ENCODE results near the gene ART3. TPM values are rescaled to one million over a fixed set of nuclear protein-coding genes. Genes with fewer than 3 reads are reported as not detected.

The ART3 gene
- total and polyA plus RNA-seq, 2 of the 8 experiments (the other 6 are each of a cell fraction or from before 2014, with no cell fraction given), result 0.21 to 0.63 TPM

- Histone ChIP-seq H3K4me2 (ENCODE audit: insufficient read depth in 1 of 2, low read depth in 2 of 2, low read length in 2 of 2) (no peak overlapping the region), H3K4ac (replicated peaks; ENCODE audit: insufficient read length, low read depth, low read length) (no peak overlapping the region), H2BK5ac (ENCODE audit: low read depth, low read length) (no peak overlapping the region), H3K27me3 (replicated peaks in 1 of 4; ENCODE audit: control insufficient read depth in 3 of 4, extremely low read depth in 1 of 4, insufficient read depth in 3 of 4, low read length in 3 of 4) (peaks cover 0 to 2% (median 0%) of the 10 kb centered on the region in 4 experiments; a peak in 1 of 7 replicates), H2BK12ac (ENCODE audit: low read depth, low read length) (no peak overlapping the region), H2AFZ (ENCODE audit: low read length) (no peak overlapping the region), H4K8ac (ENCODE audit: extremely low read depth, insufficient read depth, low read length) (no peak overlapping the region), H3K36me3 (ENCODE audit: control insufficient read depth in 2 of 4, insufficient read depth in 4 of 4, low read length in 3 of 4) (no peaks in the 10 kb centered on the region), H3K79me1 (ENCODE audit: low read depth, low read length) (no peaks in the 10 kb centered on the region), H2AK5ac (ENCODE audit: low read depth, low read length) (no peak overlapping the region), H2BK120ac (replicated peaks; ENCODE audit: low read depth, low read length) (no peak overlapping the region), H3K4me1 (replicated peaks in 1 of 4; ENCODE audit: control insufficient read depth in 3 of 4, insufficient read depth in 4 of 4, low read length in 3 of 4) (peaks cover 0 to 1% (median under 1%) of the 10 kb centered on the region in 4 experiments; a peak in 1 of 7 replicates), H2BK15ac (ENCODE audit: low read length) (no peak overlapping the region), H3K56ac (replicated peaks; ENCODE audit: insufficient read length, low read depth, low read length) (no peak overlapping the region), H3K79me2 (ENCODE audit: control insufficient read depth in 1 of 2, insufficient read depth in 2 of 2, low read length in 2 of 2) (no peaks in the 10 kb centered on the region), H3K23ac (ENCODE audit: insufficient read length) (no peak overlapping the region), H3K4me3 (ENCODE audit: extremely low read depth in 1 of 4, insufficient read depth in 2 of 4, low read depth in 3 of 4, low read length in 4 of 4) (no peak overlapping the region), H4K20me1 (replicated peaks in 1 of 2; ENCODE audit: control insufficient read depth in 1 of 2, insufficient read depth in 2 of 2, low read length in 2 of 2) (no peaks in the 10 kb centered on the region), H3K18ac (ENCODE audit: extremely low read depth, low read length) (no peak overlapping the region), H4K5ac (ENCODE audit: insufficient read length, low read depth, low read length) (no peak overlapping the region), H3K9ac (replicated peaks in 1 of 4; ENCODE audit: extremely low read depth in 1 of 4, low read depth in 3 of 4, low read length in 3 of 4) (no peak overlapping the region), H3K23me2 (ENCODE audit: low read depth, low read length) (no peaks in the 10 kb centered on the region), H3K27ac (ENCODE audit: low read depth, low read length) (no peak overlapping the region), H3K9me3 (ENCODE audit: insufficient read depth in 2 of 2, low read depth in 1 of 2, low read length in 1 of 2) (no peaks in the 10 kb centered on the region), H2BK20ac (ENCODE audit: low read length) (no peak overlapping the region), H3K14ac (ENCODE audit: insufficient read length) (no peak overlapping the region), H4K91ac (replicated peaks; ENCODE audit: insufficient read length, low read length) (no peak overlapping the region)
- ChIA-PET CTCF (ENCODE audit: partially characterized antibody) (interaction anchor here (0.9 to 2.5 kb wide), 3 partner anchors 65 to 166 kb away, joined by 3 to 29 read pairs (median 9); no protein-coding TSS in a partner anchor), POLR2A (ENCODE audit: partially characterized antibody) (no interaction called here)
- 78% methylated on average over 1 of the region's 1 CpG; no CpG with 5 or more reads in 1 of the 2 experiments for WGBS, 2 experiments (ENCODE audit: extremely low coverage in 1 of 2, insufficient coverage in 1 of 2, insufficient read length in 1 of 2, insufficient replicate concordance in 2 of 2, low coverage in 1 of 2, low lambda C conversion rate in 2 of 2, missing lambda C conversion rate in 1 of 2)
- no peak for DNase-seq (ENCODE audit: low read depth in 1 of 2, low spot score in 2 of 2)
- FAIRE-seq, result no peak
- TF ChIP-seq TAF1 (IDR thresholded peaks at IDR 0.05; ENCODE audit: low read depth, low read length) (no peak), CBX5 (IDR thresholded peaks at IDR 0.05; ENCODE audit: low read depth, low read length) (no peak), SIRT6 (IDR thresholded peaks at IDR 0.05; ENCODE audit: low read length) (no peak), CREB1 (IDR thresholded peaks at IDR 0.05) (no peak), EGR1 (IDR thresholded peaks at IDR 0.05; ENCODE audit: borderline replicate concordance, low read depth, low read length) (no peak), CHD2 (IDR thresholded peaks at IDR 0.05; ENCODE audit: low read length) (no peak), SP1 (IDR thresholded peaks at IDR 0.05; ENCODE audit: low read depth, low read length) (no peak), SP4 (IDR thresholded peaks at IDR 0.05; ENCODE audit: low read length) (no peak), POLR2A (IDR thresholded peaks at IDR 0.05; ENCODE audit: control extremely low read depth in 1 of 2, low read depth in 2 of 2, low read length in 2 of 2) (no peak), MAFK (IDR thresholded peaks at IDR 0.05; ENCODE audit: low read depth, low read length) (no peak), ZNF274 (IDR thresholded peaks at IDR 0.05; ENCODE audit: borderline replicate concordance, extremely low read depth, low read length) (no peak)
Observed at GRCh38 chr4:76061421-76061820, 13.1 kb upstream of the ART3 start.
